ENCODE measurements around the gene NUTM2B.
"Not testable (repeated sequence)": the region's sequence is repeated elsewhere in the genome, so short reads cannot be mapped to it uniquely, and the experiment has no call there.

The NUTM2B gene, protein sequence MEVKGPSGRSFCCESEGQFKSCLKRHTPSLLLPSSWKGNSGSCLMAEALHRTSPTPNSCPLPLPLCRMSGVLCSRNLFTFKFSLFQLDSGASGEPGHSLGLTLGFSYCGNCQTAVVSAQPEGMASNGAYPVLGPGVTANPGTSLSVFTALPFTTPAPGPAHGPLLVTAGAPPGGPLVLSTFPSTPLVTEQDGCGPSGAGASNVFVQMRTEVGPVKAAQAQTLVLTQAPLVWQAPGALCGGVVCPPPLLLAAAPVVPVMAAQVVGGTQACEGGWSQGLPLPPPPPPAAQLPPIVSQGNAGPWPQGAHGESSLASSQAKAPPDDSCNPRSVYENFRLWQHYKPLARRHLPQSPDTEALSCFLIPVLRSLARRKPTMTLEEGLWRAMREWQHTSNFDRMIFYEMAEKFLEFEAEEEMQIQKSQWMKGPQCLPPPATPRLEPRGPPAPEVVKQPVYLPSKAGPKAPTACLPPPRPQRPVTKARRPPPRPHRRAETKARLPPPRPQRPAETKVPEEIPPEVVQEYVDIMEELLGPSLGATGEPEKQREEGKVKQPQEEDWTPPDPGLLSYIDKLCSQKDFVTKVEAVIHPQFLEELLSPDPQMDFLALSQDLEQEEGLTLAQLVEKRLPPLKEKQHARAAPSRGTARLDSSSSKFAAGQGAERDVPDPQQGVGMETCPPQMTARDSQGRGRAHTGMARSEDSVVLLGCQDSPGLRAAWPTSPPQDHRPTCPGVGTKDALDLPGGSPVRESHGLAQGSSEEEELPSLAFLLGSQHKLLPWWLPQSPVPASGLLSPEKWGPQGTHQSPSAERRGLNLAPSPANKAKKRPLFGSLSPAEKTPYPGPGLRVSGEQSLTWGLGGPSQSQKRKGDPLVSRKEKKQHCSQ

GRCh38 chr10:79702927-79703326 is at the start of gene NUTM2B:
Gene NUTM2B, plus strand, starts transcription at chr10:79703227. Its CDS starts 383 bp downstream, at chr10:79703610.
- not testable (repeated sequence) for FAIRE-seq; DNase-seq (ENCODE audit: insufficient read length, low spot score)

DNA sequence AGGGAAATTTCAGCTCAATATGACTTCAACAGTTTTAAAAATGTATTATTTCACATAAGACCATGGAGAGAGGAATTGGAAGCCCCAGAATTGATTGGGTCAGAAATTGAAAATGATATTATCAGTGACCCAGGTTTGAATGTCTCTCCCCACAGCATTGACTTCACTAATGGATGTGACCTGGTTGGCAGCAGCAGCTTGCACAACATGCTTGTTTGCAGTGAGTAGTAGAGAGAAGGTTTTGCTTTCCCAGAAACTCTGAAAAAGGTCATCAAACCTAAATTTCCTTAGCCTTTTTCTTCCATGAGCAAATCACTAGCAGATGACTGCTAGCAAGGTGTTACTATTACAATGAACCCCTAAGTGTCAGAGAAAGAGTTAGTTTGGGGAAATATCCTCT is 39.7 kb upstream of the NUTM2B start:
- FAIRE-seq; DNase-seq (ENCODE audit: insufficient read length, low spot score): not testable (repeated sequence)

- DNase-seq (ENCODE audit: insufficient read length, low spot score); FAIRE-seq: not testable (repeated sequence)
Observed at GRCh38 chr10:79664686-79665085, 38.3 kb upstream of the NUTM2B start.

DNA sequence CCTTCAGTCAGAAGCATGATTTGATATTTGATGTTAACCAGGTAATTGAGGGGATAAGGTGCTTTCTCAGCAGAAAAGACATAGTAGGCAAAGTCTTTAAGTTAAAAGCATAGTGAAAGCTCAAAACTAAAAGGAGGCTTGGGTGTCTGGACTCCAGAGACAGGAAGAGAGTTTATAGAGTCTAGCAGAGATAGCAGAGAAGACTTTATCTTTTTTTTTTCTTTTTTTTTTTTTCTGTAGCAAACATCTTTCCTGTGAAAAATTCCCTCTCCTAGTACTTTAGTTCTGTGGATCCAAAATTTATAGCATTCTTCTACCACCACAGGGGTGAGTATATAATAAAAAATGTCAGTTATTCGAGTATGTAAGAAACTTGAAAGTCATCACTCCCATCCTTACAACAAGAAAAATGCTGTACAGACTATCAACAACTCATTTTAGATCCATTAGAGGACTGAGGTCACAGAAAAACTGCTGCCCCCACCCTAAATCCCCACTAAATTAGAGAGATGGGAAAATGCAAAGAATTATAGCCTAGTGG is 33.7 kb upstream of the NUTM2B start:
- DNase-seq (ENCODE audit: insufficient read length, low spot score): not testable (repeated sequence)
- FAIRE-seq: peak; percentile 89

- DNase-seq (ENCODE audit: insufficient read length, low spot score): not testable (repeated sequence)
- FAIRE-seq: peak; percentile 77
Observed at GRCh38 chr10:79674878-79675277, 28.1 kb upstream of the NUTM2B start.

DNA sequence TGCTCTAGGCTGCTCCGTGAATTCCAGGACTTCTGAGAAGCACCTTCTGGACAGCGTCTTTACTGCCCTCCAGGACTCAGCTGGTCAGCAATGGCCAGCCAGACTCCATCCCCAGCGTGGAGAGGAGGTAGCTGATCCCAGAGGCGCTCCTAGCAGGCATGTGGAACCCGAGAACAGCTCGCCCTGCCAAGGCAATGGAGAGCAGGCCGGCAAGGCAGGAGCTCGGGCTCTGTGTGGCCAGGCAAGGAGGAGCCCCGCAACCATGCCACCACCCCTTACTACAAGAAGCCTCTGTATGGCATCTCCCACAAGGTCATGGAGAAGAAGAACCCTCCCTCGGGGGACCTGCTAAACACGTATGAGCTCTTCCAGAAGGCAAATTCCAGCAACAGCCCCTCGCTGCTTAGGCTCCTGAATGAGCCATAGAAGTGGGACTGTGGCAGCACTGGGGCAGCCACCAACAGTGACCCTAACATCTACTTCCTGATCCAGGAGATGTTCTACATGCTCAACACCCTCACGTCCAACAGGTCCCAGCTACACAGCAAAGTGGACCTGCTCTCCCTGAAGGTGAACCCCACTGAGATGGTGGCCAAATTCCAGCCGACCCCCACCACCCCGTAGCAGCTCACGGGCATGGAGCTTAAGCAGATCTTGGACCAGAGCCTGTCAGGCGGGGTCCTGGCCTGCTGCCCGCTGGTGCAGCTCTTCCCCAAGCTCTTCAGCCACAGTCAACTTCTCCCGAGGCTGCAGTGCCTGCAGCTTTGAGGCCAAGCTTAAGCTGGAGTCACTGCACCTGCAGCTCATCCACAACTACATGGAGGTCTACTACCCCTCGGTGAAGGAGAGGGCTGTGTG is 19.8 kb upstream of the NUTM2B start:
- not testable (repeated sequence) for FAIRE-seq; DNase-seq (ENCODE audit: insufficient read length, low spot score)

DNA sequence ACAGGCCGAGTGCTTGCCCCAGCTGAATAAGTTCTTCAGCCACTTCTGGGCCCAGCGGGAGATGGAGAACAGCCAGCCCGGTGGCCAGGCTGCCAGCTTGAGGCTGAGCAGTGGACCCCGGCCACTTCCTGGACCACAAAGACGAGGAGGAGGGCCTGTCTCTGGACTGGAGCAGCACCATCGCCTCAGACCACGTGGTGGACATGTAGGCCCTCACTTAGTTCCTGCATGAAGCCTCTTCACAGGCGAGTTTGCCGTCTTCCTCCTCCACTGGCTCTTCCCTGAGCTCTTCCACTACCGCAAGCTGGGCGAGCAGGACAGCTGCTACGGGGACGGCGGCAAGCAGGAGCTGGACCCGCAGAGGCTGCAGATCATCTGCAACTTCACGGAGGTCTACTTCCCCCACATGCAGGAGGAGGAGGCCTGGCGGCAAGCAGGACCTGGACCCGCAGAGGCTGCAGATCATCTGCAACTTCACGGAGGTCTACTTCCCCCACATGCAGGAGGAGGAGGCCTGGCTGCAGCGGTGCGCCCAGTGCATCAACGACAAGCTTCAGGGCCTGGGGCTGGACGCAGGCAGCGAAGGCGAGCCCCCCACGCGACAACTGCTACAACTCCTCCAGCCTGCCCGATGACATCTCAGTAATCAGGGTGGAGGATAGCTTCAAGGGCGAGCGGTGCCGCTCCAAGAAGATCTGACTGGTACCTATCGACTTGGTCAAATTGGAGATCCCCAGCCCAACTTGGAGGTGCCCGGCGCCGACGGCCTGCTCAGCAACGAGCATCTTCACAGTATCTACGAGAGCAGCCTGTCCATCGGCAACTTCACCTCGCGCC is 18.9 kb upstream of the NUTM2B start:
- FAIRE-seq; DNase-seq (ENCODE audit: insufficient read length, low spot score): not testable (repeated sequence)

- DNase-seq (ENCODE audit: insufficient read length, low spot score); FAIRE-seq: not testable (repeated sequence)
Observed at GRCh38 chr10:79685044-79685685, 17.9 kb upstream of the NUTM2B start.

- not testable (repeated sequence) for DNase-seq (ENCODE audit: insufficient read length, low spot score)
Observed at GRCh38 chr10:79686595-79686994, 16.4 kb upstream of the NUTM2B start.

DNA sequence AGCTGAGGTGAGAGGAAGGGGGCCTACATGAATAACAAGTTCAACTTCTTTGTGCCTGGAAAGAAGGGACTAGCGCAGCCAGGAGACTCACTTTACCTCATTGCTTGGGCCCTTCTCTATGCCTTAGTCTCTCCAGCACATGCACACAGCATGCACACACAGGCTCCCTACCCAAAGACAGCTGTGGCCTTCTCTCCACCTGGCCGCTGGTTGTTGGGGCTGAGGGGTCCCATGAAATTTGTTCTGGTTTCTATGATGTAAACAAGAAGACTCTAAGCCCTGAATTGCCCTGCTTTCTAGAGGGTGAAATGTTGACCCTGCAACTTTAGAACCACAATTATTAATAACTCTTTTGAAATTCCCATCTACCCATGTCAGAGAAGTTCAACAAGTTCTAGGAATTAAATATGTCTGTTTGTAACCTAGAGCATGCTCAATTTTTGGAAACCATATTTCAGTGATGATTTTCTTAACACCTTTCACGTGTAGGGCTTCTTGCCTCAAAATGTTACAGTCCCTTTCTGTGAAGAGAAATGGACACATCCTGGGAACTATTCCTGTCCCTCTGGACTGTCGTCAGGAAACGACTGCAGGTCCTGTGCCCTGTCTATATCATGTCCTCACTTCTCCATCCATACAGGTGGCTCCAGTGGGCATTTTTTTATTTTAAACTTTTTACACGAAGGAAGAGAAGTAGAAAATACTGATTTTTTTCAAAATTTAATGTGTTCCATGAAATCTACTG is 15.4 kb upstream of the NUTM2B start:
- not testable (repeated sequence) for DNase-seq (ENCODE audit: insufficient read length, low spot score); FAIRE-seq

More at GRCh38 chr10:79686595-79686994, 16.4 kb upstream of the NUTM2B start:
- FAIRE-seq: not testable (repeated sequence)

- not testable (repeated sequence) for FAIRE-seq; DNase-seq (ENCODE audit: insufficient read length, low spot score)
Observed at GRCh38 chr10:79688798-79689197, 14.2 kb upstream of the NUTM2B start.

GRCh38 chr10:79696596-79696995 is 6.4 kb upstream of the NUTM2B start:
- FAIRE-seq; DNase-seq (ENCODE audit: insufficient read length, low spot score): not testable (repeated sequence)

DNA sequence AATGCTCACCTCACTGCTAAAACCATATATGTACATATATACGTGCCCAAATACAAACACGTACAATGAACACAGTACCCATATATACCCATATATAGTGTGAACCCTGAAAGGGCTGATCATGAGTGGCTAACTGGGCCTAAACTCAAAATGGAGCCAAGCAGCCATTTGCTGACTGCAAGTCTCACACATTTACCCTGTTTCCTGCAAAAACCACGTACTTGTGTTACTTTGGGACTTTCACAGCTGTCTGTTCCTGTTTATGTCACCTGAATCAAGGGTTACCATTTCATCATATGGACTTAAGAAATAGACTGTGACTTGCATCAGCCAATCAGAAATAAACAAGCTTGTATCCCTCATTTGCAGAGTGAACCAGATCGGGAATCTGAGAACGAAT is 5.9 kb upstream of the NUTM2B start:
- FAIRE-seq: peak; percentile 43

GRCh38 chr10:79700381-79700944 is 2.6 kb upstream of the NUTM2B start:
- FAIRE-seq; DNase-seq (ENCODE audit: insufficient read length, low spot score): not testable (repeated sequence)

More for the DNA sequence above, 5.9 kb upstream of the NUTM2B start:
- DNase-seq (ENCODE audit: insufficient read length, low spot score): not testable (repeated sequence)

DNA sequence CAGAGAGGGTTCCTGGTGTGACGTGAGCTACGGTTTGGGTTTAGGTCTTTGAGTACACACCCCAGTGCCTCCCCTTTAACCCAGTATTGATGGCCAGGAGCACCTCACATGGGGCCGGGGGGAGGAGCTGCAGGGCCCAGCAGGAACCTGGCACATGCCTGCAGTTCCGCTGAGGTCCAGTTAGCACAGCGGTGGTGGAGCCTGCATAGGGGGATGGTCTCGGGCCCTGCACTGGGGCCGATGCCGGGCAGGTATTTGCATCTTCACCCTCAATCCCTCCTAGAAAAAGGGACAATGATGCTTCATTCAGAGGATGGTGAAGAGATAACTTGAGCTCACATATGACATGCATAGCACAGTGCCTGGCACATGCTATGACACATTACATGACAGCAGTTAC is 4.0 kb downstream of the NUTM2B start:
- DNase-seq (ENCODE audit: insufficient read length, low spot score); FAIRE-seq: not testable (repeated sequence)

DNA sequence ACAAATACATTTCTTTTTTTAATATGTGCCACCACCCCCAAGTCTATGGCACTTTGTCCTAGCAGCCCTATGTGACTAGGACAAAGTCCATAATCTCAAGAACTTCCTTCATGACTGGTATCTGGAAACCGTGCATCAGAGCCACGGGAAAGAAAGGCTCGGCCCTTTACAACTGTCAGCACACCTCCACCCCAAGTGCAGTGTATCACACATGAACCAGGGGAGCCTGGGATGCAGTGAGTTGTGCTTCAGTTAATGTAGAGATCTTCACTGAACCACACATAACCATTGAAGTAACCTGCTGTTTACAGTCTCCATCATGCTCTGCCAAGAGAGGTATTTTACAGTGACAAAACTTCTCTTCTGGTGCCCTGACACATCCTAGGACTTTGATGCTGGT is 11.9 kb downstream of the NUTM2B start:
- DNase-seq (ENCODE audit: insufficient read length, low spot score); FAIRE-seq: not testable (repeated sequence)

- not testable (repeated sequence) for FAIRE-seq; DNase-seq (ENCODE audit: insufficient read length, low spot score)
Observed at GRCh38 chr10:79716917-79717579, 14.0 kb downstream of the NUTM2B start.
